H1 (cell line): ENCODE measurements around the gene SLC2A10. TPM values are rescaled to one million over a fixed set of nuclear protein-coding genes. Genes with fewer than 3 reads are reported as not detected.

Source experiments
- CBX8 ChIP-seq: fragments of 300-800, 300-1000 bp; sonication (generic); IDR thresholded peaks from 2 replicates; pipeline ENCODE4 v1.7.1; 2016; ENCODE audit warnings: low read depth, low read length, borderline replicate concordance
- polyA plus RNA-seq, 7 experiments: library from polyadenylated mRNA; depleted of rRNA in 3 of 7; stranded (reverse) in 5 of 7; unstranded in 2 of 7; fragments of >200 nt in 5 of 7; fragments of 200-250 nt in 2 of 7; gene quantifications; 1 replicate in 5 of 7; 2 replicates in 1 of 7; 4 replicates in 1 of 7; pipeline versions ENCODE4 v1.2.1 to v1.2.3, GENCODE V29; 2011 to 2013; ENCODE audit warnings: missing spikeins in 2 of 7, mixed read lengths in 2 of 7
- total RNA-seq: library from RNA; stranded (reverse); fragmentation: NEBNext Ultra II Directional; extraction: Animal tissue kit (Norgen Biotek cat#: 25700); gene quantifications from 2 replicates; pipeline ENCODE4 v1.2.1, GENCODE V29; 2021

The SLC2A10 gene
- total and polyA plus RNA-seq, 2 of the 8 experiments (the other 6 are each of a cell fraction or from before 2014, with no cell fraction given), result 9.0 to 9.7 TPM

GRCh38 chr20:46660487-46660886 lies 49.0 kb upstream of the SLC2A10 start (continued):
- no peak for TF ChIP-seq CBX8
